SK-N-SH (cell line): ENCODE results near the gene FMNL2. TPM values are rescaled to one million over a fixed set of nuclear protein-coding genes. Genes with fewer than 3 reads are reported as not detected.
A peak's percentile ranks its signal among the peaks of the same experiment; 100 is the strongest.

ENCODE experiments used
- CTCF ChIA-PET: fragments of 300-600, 350-600 bp; formaldehyde crosslinking; extraction: SDS; loops from one replicate; lab custom pipeline; 2021; lab: Yijun Ruan, JAX
- POLR2A ChIA-PET: fragments of 350-600 bp; sonication (Branson Sonifier 250); formaldehyde crosslinking; extraction: SDS; loops from one replicate; lab custom pipeline; 2020; ENCODE audit warnings: antibody characterized with exemption, inconsistent platforms; lab: Yijun Ruan, JAX
- DNase-seq: peaks from one replicate; pipeline ENCODE4 v3.0.0; 2012
- H2AFZ ChIP-seq: fragments of 200-600 bp; sonication (generic); 2 replicates; pipeline ENCODE4 v1.8.1; 2016; ENCODE audit warnings: antibody characterized with exemption, mild to moderate bottlenecking, low read depth
- H3F3A ChIP-seq: fragments of 200-600 bp; sonication (generic); replicated peaks from 2 replicates; pipeline ENCODE3; 2016; ENCODE audit warnings: antibody characterized with exemption, mild to moderate bottlenecking; ENCODE audit not compliant: insufficient read depth
- H3K27ac ChIP-seq, 2 experiments: fragments of 200-500 bp in 1 of 2; fragments of 200-600 bp in 1 of 2; sonication (Bioruptor generic) in 1 of 2; sonication (generic), shearing (Covaris generic) in 1 of 2; 2 replicates each; pipeline versions ENCODE4 v1.5.1 to v1.6.1; 2014 to 2016; ENCODE audit warnings: low read depth in 2 of 2, inconsistent platforms in 1 of 2, low read length in 1 of 2, mild to moderate bottlenecking in 1 of 2, mixed read lengths in 1 of 2
- H3K27me3 ChIP-seq: fragments of 200-600 bp; sonication (generic), shearing (Covaris generic); 2 replicates; pipeline ENCODE4 v1.6.1; 2016; ENCODE audit warnings: mixed run types; ENCODE audit not compliant: insufficient read depth
- H3K36me3 ChIP-seq, 2 experiments: fragments of 200-500 bp in 1 of 2; fragments of 200-600 bp in 1 of 2; sonication (Bioruptor generic) in 1 of 2; sonication (generic) in 1 of 2; replicated peaks in 1 of 2; 2 replicates each; pipeline versions ENCODE3 to v1.5.1; 2014 to 2016; ENCODE audit warnings: low read length in 1 of 2, mild to moderate bottlenecking in 1 of 2; ENCODE audit not compliant: insufficient read depth in 2 of 2, control insufficient read depth in 1 of 2
- H3K4me1 ChIP-seq, 2 experiments: fragments of 200-500 bp in 1 of 2; fragments of 200-600 bp in 1 of 2; sonication (Bioruptor generic) in 1 of 2; sonication (generic), shearing (Covaris generic) in 1 of 2; 2 replicates each; pipeline versions ENCODE4 v1.5.1 to v1.6.1; 2014 to 2016; ENCODE audit warnings: low read depth in 1 of 2, low read length in 1 of 2, mixed run types in 1 of 2; ENCODE audit not compliant: insufficient read depth in 2 of 2, control insufficient read depth in 1 of 2
- H3K4me2 ChIP-seq: fragments of 200-600 bp; sonication (generic), shearing (Covaris generic); 2 replicates; pipeline ENCODE4 v1.6.1; 2017; ENCODE audit warnings: mixed run types
- H3K4me3 ChIP-seq, 2 experiments: fragments of 200-500 bp in 1 of 2; fragments of 200-600 bp in 1 of 2; sonication (Bioruptor generic) in 1 of 2; sonication (generic), shearing (Covaris generic) in 1 of 2; 2 replicates each; pipeline versions ENCODE4 v1.5.1 to v1.8.1; 2014 to 2016; ENCODE audit warnings: low read depth in 2 of 2, inconsistent platforms in 1 of 2, low read length in 1 of 2, mild to moderate bottlenecking in 1 of 2, mixed read lengths in 1 of 2, moderate library complexity in 1 of 2
- H3K79me2 ChIP-seq: fragments of 200-600 bp; sonication (generic); 2 replicates; pipeline ENCODE4 v1.8.1; 2017; ENCODE audit warnings: mild to moderate bottlenecking; ENCODE audit not compliant: insufficient read depth
- H3K9ac ChIP-seq: fragments of 200-600 bp; sonication (generic); 2 replicates; pipeline ENCODE4 v1.6.1; 2017; ENCODE audit warnings: mixed run types
- H3K9me2 ChIP-seq: fragments of 200-600 bp; sonication (generic); 2 replicates; pipeline ENCODE4 v1.6.1; 2017; ENCODE audit warnings: mixed run types
- H3K9me3 ChIP-seq: fragments of 200-600 bp; sonication (generic); 2 replicates; pipeline ENCODE4 v1.6.1; 2017; ENCODE audit warnings: mixed run types, mild to moderate bottlenecking, moderate library complexity
- H4K20me1 ChIP-seq: fragments of 200-600 bp; sonication (generic); 2 replicates; pipeline ENCODE4 v1.6.1; 2017; ENCODE audit warnings: mild to moderate bottlenecking, mixed run types; ENCODE audit not compliant: insufficient read depth
- EP300 ChIP-seq, 2 experiments: IDR thresholded peaks; 2 replicates each; pipeline versions ENCODE4 v1.4.0 to v1.6.1; 2012; ENCODE audit warnings: borderline replicate concordance in 1 of 2, low read depth in 1 of 2, low read length in 1 of 2
- EZH2phosphoT487 ChIP-seq: fragments of 200-600 bp; sonication (generic); IDR thresholded peaks from 2 replicates; pipeline ENCODE4 v1.6.1; 2017; ENCODE audit warnings: low read depth, mixed run types, mild to moderate bottlenecking, antibody characterized with exemption, moderate library complexity, borderline replicate concordance
- FOSL2 ChIP-seq: IDR thresholded peaks from 2 replicates; pipeline ENCODE4 v1.4.0; 2012; ENCODE audit warnings: low read depth, mild to moderate bottlenecking, moderate library complexity, borderline replicate concordance
- GABPA ChIP-seq: IDR thresholded peaks from 2 replicates; pipeline ENCODE4 v1.4.0; 2012; ENCODE audit warnings: low read depth, mild to moderate bottlenecking
- IRF3 ChIP-seq: fragments of 150-350 bp; IDR thresholded peaks from 2 replicates; pipeline ENCODE4 v1.6.1; 2016; ENCODE audit warnings: mild to moderate bottlenecking, low read depth, low read length
- JUND ChIP-seq: IDR thresholded peaks from 2 replicates; pipeline ENCODE4 v1.4.0; 2012
- MXI1 ChIP-seq: IDR thresholded peaks from 2 replicates; pipeline ENCODE4 v1.6.1; 2012; ENCODE audit warnings: mild to moderate bottlenecking, low read depth, low read length, improper control_type of control experiment
- NFIC ChIP-seq: IDR thresholded peaks from 2 replicates; pipeline ENCODE4 v1.4.0; 2012; ENCODE audit warnings: borderline replicate concordance
- NRF1 ChIP-seq: IDR thresholded peaks from 2 replicates; pipeline ENCODE4 v1.6.1; 2012; ENCODE audit warnings: low read depth, mild to moderate bottlenecking, low read length
- POLR2AphosphoS5 ChIP-seq: IDR thresholded peaks from 2 replicates; pipeline ENCODE4 v1.6.1; 2012; ENCODE audit warnings: low read depth, low read length
- RAD21 ChIP-seq: IDR thresholded peaks from 2 replicates; pipeline ENCODE4 v1.6.1; 2012; ENCODE audit warnings: mild to moderate bottlenecking, low read length
- RCOR1 ChIP-seq: fragments of 150-350 bp; IDR thresholded peaks from 2 replicates; pipeline ENCODE4 v1.6.1; 2017; ENCODE audit warnings: antibody characterized with exemption, low read length
- SIN3A ChIP-seq: IDR thresholded peaks from 2 replicates; pipeline ENCODE4 v1.6.1; 2012; ENCODE audit warnings: low read depth, mild to moderate bottlenecking, low read length, moderate library complexity, borderline replicate concordance
- TAF1 ChIP-seq: IDR thresholded peaks from 2 replicates; pipeline ENCODE4 v1.6.1; 2012; ENCODE audit warnings: low read depth, mild to moderate bottlenecking, low read length, moderate library complexity, borderline replicate concordance
- USF1 ChIP-seq: IDR thresholded peaks from 2 replicates; pipeline ENCODE4 v1.4.0; 2012; ENCODE audit warnings: low read depth, borderline replicate concordance
- ZBTB33 ChIP-seq: IDR thresholded peaks from 2 replicates; pipeline ENCODE4 v1.4.0; 2012; ENCODE audit warnings: low read depth, borderline replicate concordance
- WGBS: methylation state at CpG from one replicate; pipeline ENCODE4 v1.1.6; 2017; ENCODE audit warnings: low lambda C conversion rate; 5-methylcytosine and 5-hydroxymethylcytosine counted together
- polyA plus RNA-seq, 3 experiments: library from polyadenylated mRNA; depleted of rRNA; stranded (reverse); fragments of >200 nt; gene quantifications; 2 replicates each; pipeline ENCODE4 v1.2.3, GENCODE V29; 2012
- TF ChIP-seq, protein P1 (sequence below): fragments of 200-600 bp; sonication (generic); IDR thresholded peaks from 2 replicates; pipeline ENCODE4 v1.6.1; 2017; ENCODE audit warnings: antibody characterized with exemption, mild to moderate bottlenecking, moderate library complexity

FMNL2 gene
- polyA plus RNA-seq, 1 of the 3 experiments (the other 2 are of a cell fraction) = 14.5 TPM

- WGBS = 34% methylated on average over 2 of the region's 2 CpGs
- Histone ChIP-seq H3K36me3 (no peaks in the 10 kb centered on the region), H3F3A (peaks cover 4% of the 10 kb centered on the region), H3K9me2 (no peaks in the 10 kb centered on the region), H3K79me2 (peaks cover 38% of the 10 kb centered on the region; the same call in 1 of the 2 replicates), H3K4me1 (peaks cover 25 to 29% of the 10 kb centered on the region in 2 experiments; a peak in 3 of 4 replicates), H3K4me2 (peak overlapping the region; percentile 58; the same call in 1 of the 2 replicates), H3K27ac (no peak overlapping the region), H3K4me3 (no peak overlapping the region), H3K9me3 (no peaks in the 10 kb centered on the region), H3K27me3 (no peaks in the 10 kb centered on the region), H4K20me1 (no peaks in the 10 kb centered on the region), H3K9ac (no peak overlapping the region; the same call in 1 of the 2 replicates), H2AFZ (no peak overlapping the region)
- CTCF ChIA-PET = interaction anchor here (1.0 to 1.4 kb wide), 2 partner anchors 11 to 230 kb away, joined by 3 read pairs; no protein-coding TSS in a partner anchor
- no peak for TF ChIP-seq RCOR1
- no peak for TF ChIP-seq SIN3A
- TF ChIP-seq JUND = no peak
- no peak for TF ChIP-seq NFIC
- TF ChIP-seq, protein P1, sequence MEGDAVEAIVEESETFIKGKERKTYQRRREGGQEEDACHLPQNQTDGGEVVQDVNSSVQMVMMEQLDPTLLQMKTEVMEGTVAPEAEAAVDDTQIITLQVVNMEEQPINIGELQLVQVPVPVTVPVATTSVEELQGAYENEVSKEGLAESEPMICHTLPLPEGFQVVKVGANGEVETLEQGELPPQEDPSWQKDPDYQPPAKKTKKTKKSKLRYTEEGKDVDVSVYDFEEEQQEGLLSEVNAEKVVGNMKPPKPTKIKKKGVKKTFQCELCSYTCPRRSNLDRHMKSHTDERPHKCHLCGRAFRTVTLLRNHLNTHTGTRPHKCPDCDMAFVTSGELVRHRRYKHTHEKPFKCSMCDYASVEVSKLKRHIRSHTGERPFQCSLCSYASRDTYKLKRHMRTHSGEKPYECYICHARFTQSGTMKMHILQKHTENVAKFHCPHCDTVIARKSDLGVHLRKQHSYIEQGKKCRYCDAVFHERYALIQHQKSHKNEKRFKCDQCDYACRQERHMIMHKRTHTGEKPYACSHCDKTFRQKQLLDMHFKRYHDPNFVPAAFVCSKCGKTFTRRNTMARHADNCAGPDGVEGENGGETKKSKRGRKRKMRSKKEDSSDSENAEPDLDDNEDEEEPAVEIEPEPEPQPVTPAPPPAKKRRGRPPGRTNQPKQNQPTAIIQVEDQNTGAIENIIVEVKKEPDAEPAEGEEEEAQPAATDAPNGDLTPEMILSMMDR = no peak
- no peak for TF ChIP-seq RAD21
- no peak for TF ChIP-seq FOSL2
- no peak for TF ChIP-seq GABPA
- no peak for TF ChIP-seq NRF1
- no peak for TF ChIP-seq IRF3
- TF ChIP-seq ZBTB33 = no peak
- POLR2A ChIA-PET = no interaction called here
- no peak for DNase-seq
Observed at GRCh38 chr2:152406119-152406835, 71.3 kb downstream of the FMNL2 start.

DNA sequence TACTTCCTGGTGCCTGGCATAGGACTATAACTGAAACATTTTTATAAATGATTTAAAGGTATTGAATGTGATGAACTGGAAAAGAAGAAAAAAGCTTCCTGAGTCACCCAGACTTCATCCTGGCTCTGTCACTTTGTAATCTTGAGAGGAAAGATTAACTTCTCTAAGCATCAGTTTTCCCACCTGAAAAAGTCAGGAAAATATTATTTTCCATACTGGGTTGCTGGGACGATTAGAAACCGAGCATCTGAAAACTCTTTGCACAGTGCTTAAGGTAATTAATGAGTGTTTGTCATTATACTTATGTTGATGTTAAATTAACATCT, 71.8 kb downstream of the FMNL2 start:
- POLR2A ChIA-PET = no interaction called here
- H3K9me2 ChIP-seq = no peaks in the 10 kb centered on the region

More for the DNA sequence above, 71.8 kb downstream of the FMNL2 start:
- no peak for DNase-seq
- H3K4me1 ChIP-seq = peaks cover 25 to 29% of the 10 kb centered on the region in 2 experiments; a peak in 3 of 4 replicates
- H3K36me3 ChIP-seq = no peaks in the 10 kb centered on the region
- peak overlapping the region in 1 of 2 experiments; percentile 21; a peak in 1 of 4 replicates for H3K27ac ChIP-seq
- TF ChIP-seq SIN3A = no peak
- no peak for TF ChIP-seq USF1
- no peak for TF ChIP-seq POLR2AphosphoS5
- no peak for TF ChIP-seq EZH2phosphoT487
- TF ChIP-seq TAF1 = no peak
- TF ChIP-seq MXI1 = no peak
- TF ChIP-seq GABPA = no peak
- TF ChIP-seq EP300 (IDR thresholded peaks at IDR 0.05; ENCODE audit: borderline replicate concordance in 1 of 2, low read depth in 1 of 2, low read length in 1 of 2) = no peak
- TF ChIP-seq, all 33 proteins: peak for 0
- CTCF ChIA-PET = interaction anchor here (1.0 to 1.4 kb wide), 2 partner anchors 12 to 229 kb away, joined by 3 read pairs; no protein-coding TSS in a partner anchor
- Histone ChIP-seq H3K9me3 (no peaks in the 10 kb centered on the region), H3K9ac (no peak overlapping the region; the same call in 1 of the 2 replicates), H3F3A (peaks cover 4% of the 10 kb centered on the region), H3K4me2 (peak overlapping the region; percentile 58), H4K20me1 (no peaks in the 10 kb centered on the region), H3K27me3 (no peaks in the 10 kb centered on the region), H2AFZ (no peak overlapping the region), H3K79me2 (peaks cover 39% of the 10 kb centered on the region; the same call in 1 of the 2 replicates), H3K4me3 (peak overlapping the region in 1 of 2 experiments; percentile 25; a peak in 2 of 4 replicates)
- WGBS = 75% methylated on average over 2 of the region's 2 CpGs
